Aorta (tissue), 5 donors: Measurements from ENCODE around the gene MATK. TPM values are rescaled to one million over a fixed set of nuclear protein-coding genes. Genes with fewer than 3 reads are reported as not detected.

Experiments
- ATAC-seq: fragments of 200-7000 bp; cut with Tn5 transposase; one replicate; pipeline ENCODE4 v1.9.1; 2022; ENCODE audit warnings: moderate library complexity; ENCODE audit not compliant: low FRiP score
- DNase-seq, 2 donors: peaks; one replicate each; pipeline ENCODE4 v3.0.0-alpha.2; 2020
- H3K27ac ChIP-seq, 2 donors: one replicate each; pipeline ENCODE4 v1.5.1; 2013; ENCODE audit warnings: low read length in 2 of 2, mild to moderate bottlenecking in 2 of 2, moderate library complexity in 2 of 2, control low read depth in 1 of 2, inconsistent platforms in 1 of 2, low read depth in 1 of 2
- H3K27me3 ChIP-seq, 2 donors: one replicate each; pipeline ENCODE4 v1.6.1; 2013; ENCODE audit warnings: control low read depth in 1 of 2, low read length in 1 of 2, mild to moderate bottlenecking in 1 of 2, moderate library complexity in 1 of 2; ENCODE audit not compliant: insufficient read depth in 2 of 2, control insufficient read depth in 1 of 2
- H3K36me3 ChIP-seq, 2 donors: one replicate each; pipeline ENCODE4 v1.6.1; 2013; ENCODE audit warnings: control low read depth in 1 of 2, low read length in 1 of 2, mild to moderate bottlenecking in 1 of 2; ENCODE audit not compliant: insufficient read depth in 2 of 2, control insufficient read depth in 1 of 2
- H3K4me1 ChIP-seq, 2 donors: one replicate each; pipeline ENCODE4 v1.6.1; 2013; ENCODE audit warnings: low read length in 2 of 2, control low read depth in 1 of 2, mild to moderate bottlenecking in 1 of 2, moderate library complexity in 1 of 2; ENCODE audit not compliant: insufficient read depth in 2 of 2, control insufficient read depth in 1 of 2
- H3K4me3 ChIP-seq, 2 donors: one replicate each; pipeline ENCODE4 v1.5.1; 2013; ENCODE audit warnings: low read length in 2 of 2, control low read depth in 1 of 2, mild to moderate bottlenecking in 1 of 2
- H3K9me3 ChIP-seq: one replicate; pipeline ENCODE4 v1.6.1; 2013; ENCODE audit warnings: mild to moderate bottlenecking, low read length; ENCODE audit not compliant: control insufficient read depth
- WGBS, 2 donors: extraction: QIAGEN DNeasy Blood & Tissue Kit; methylation state at CpG; one replicate each; pipeline ENCODE4 v1.1.7; 2013; 5-methylcytosine and 5-hydroxymethylcytosine counted together
- intact Hi-C, 2 donors: fragments of 100-400 bp; cut with DNase I; formaldehyde crosslinking; loops; one replicate each; pipeline versions ENCODE4 v1.14.2 to v1.15.0; 2022
- polyA plus RNA-seq, 2 donors: library from polyadenylated mRNA; stranded (reverse); fragments of 200-250 nt; gene quantifications; one replicate each; pipeline ENCODE4 v1.2.3, GENCODE V29; 2013
- total RNA-seq, 2 donors: library from RNA; stranded (reverse); fragmentation: NEBNext Ultra II Directional; extraction: Animal tissue kit (Norgen Biotek cat#: 25700); gene quantifications; one replicate each; pipeline ENCODE4 v1.2.1, GENCODE V29; 2021
- donor health status: healthy with polysubstance abuse.
- donor health status: Bipolar disorder and iron deficiency.
- donor health status: DM: no; HTN: no; CAD: no.
- donor health status: DM: no; HTN: no; CAD: no.
- donor health status: DM: yes; HTN: yes; CAD: no.

The MATK gene
- total and polyA plus RNA-seq, 4 donors = 1.7 to 5.5 (median 1.9) TPM

GRCh38 chr19:3740431-3740830, 45.8 kb downstream of the MATK start:
- H3K27me3 ChIP-seq = no peaks in the 10 kb centered on the region
- intact Hi-C loops = no loop called here
- no peak overlapping the region for H3K4me3 ChIP-seq
- no peak for ATAC-seq
- H3K36me3 ChIP-seq = no peaks in the 10 kb centered on the region
- no peak for DNase-seq
- H3K4me1 ChIP-seq = no peaks in the 10 kb centered on the region
- no peak overlapping the region for H3K27ac ChIP-seq
- WGBS, 2 donors = 93 to 95% methylated on average over 24 of the region's 24 CpGs
- no peaks in the 10 kb centered on the region for H3K9me3 ChIP-seq

GRCh38 chr19:3738477-3739220, 47.5 kb downstream of the MATK start:
- H3K27me3 ChIP-seq = no peaks in the 10 kb centered on the region
- H3K9me3 ChIP-seq = no peaks in the 10 kb centered on the region
- WGBS, 2 donors = 85% methylated on average over 32 of the region's 32 CpGs
- H3K27ac ChIP-seq = no peak overlapping the region
- H3K4me3 ChIP-seq = no peak overlapping the region
- H3K4me1 ChIP-seq = no peaks in the 10 kb centered on the region
- H3K36me3 ChIP-seq = no peaks in the 10 kb centered on the region
- DNase-seq (no peak), ATAC-seq (no peak)
- intact Hi-C loops = no loop called here

GRCh38 chr19:3737487-3738205, 48.5 kb downstream of the MATK start:
- WGBS, 2 donors = 84 to 86% methylated on average over 10 of the region's 10 CpGs

GRCh38 chr19:3736106-3736724, 50.0 kb downstream of the MATK start:
- ATAC-seq (no peak), DNase-seq (no peak)
- WGBS, 2 donors = 81 to 84% methylated on average over 21 of the region's 21 CpGs
- Histone ChIP-seq H3K9me3 (no peaks in the 10 kb centered on the region), H3K36me3 (no peaks in the 10 kb centered on the region), H3K27me3 (no peaks in the 10 kb centered on the region), H3K27ac (no peak overlapping the region), H3K4me3 (no peak overlapping the region), H3K4me1 (no peaks in the 10 kb centered on the region)
- intact Hi-C loops = no loop called here

More at GRCh38 chr19:3737487-3738205, 48.5 kb downstream of the MATK start:
- intact Hi-C loops = no loop called here
- DNase-seq (no peak), ATAC-seq (no peak)
- Histone ChIP-seq H3K9me3 (no peaks in the 10 kb centered on the region), H3K36me3 (no peaks in the 10 kb centered on the region), H3K4me3 (no peak overlapping the region), H3K27me3 (no peaks in the 10 kb centered on the region), H3K4me1 (no peaks in the 10 kb centered on the region), H3K27ac (no peak overlapping the region)

- Histone ChIP-seq H3K4me3 (no peak overlapping the region), H3K36me3 (no peaks in the 10 kb centered on the region), H3K27ac (no peak overlapping the region), H3K27me3 (no peaks in the 10 kb centered on the region), H3K9me3 (no peaks in the 10 kb centered on the region), H3K4me1 (no peaks in the 10 kb centered on the region)
- intact Hi-C loops = no loop called here
- DNase-seq = no peak
- 90 to 93% methylated on average over 14 of the region's 14 CpGs for WGBS, 2 donors
- no peak for ATAC-seq
Measured at GRCh38 chr19:3734310-3734600, 51.9 kb downstream of the MATK start.

- intact Hi-C loops = no loop called here
- Histone ChIP-seq H3K27ac (no peak overlapping the region), H3K36me3 (no peaks in the 10 kb centered on the region), H3K4me1 (no peaks in the 10 kb centered on the region), H3K4me3 (no peak overlapping the region), H3K27me3 (no peaks in the 10 kb centered on the region), H3K9me3 (no peaks in the 10 kb centered on the region)
- no peak for DNase-seq
- WGBS, 2 donors = 77 to 83% methylated on average over 20 of the region's 20 CpGs
- ATAC-seq = no peak
Measured at GRCh38 chr19:3733549-3734309, 52.5 kb downstream of the MATK start.

GRCh38 chr19:3732108-3732507, 54.1 kb downstream of the MATK start:
- DNase-seq = no peak
- H3K27ac ChIP-seq = no peak overlapping the region
- WGBS, 2 donors = 84 to 88% methylated on average over 1 of the region's 1 CpG
- no peaks in the 10 kb centered on the region for H3K9me3 ChIP-seq
- intact Hi-C loops = no loop called here
- no peaks in the 10 kb centered on the region for H3K36me3 ChIP-seq
- H3K4me1 ChIP-seq = no peaks in the 10 kb centered on the region
- H3K27me3 ChIP-seq = no peaks in the 10 kb centered on the region
- ATAC-seq = no peak
- H3K4me3 ChIP-seq = no peak overlapping the region

GRCh38 chr19:3730457-3730958, 55.7 kb downstream of the MATK start:
- intact Hi-C loops = no loop called here

More at GRCh38 chr19:3730457-3730958, 55.7 kb downstream of the MATK start:
- no peaks in the 10 kb centered on the region for H3K27me3 ChIP-seq
- 93 to 96% methylated on average over 32 of the region's 32 CpGs for WGBS, 2 donors
- no peak overlapping the region for H3K27ac ChIP-seq
- H3K4me3 ChIP-seq = no peak overlapping the region
- ATAC-seq (no peak), DNase-seq (no peak)
- H3K9me3 ChIP-seq = no peaks in the 10 kb centered on the region
- no peaks in the 10 kb centered on the region for H3K4me1 ChIP-seq
- H3K36me3 ChIP-seq = no peaks in the 10 kb centered on the region
